Skeletal muscle tissue (tissue), 4 donors: ENCODE measurements around the gene EGFR. TPM values are rescaled to one million over a fixed set of nuclear protein-coding genes. Genes with fewer than 3 reads are reported as not detected.

Source experiments
- H3K27ac ChIP-seq: one replicate; pipeline ENCODE4 v1.7.0; 2013; ENCODE audit warnings: mild to moderate bottlenecking, low read depth, low read length, inconsistent platforms
- H3K27me3 ChIP-seq, 3 donors: one replicate each; pipeline ENCODE4 v1.7.0; 2013; ENCODE audit warnings: low read length in 3 of 3; ENCODE audit not compliant: control insufficient read depth in 3 of 3, insufficient read depth in 3 of 3
- H3K36me3 ChIP-seq, 3 donors: one replicate each; pipeline ENCODE4 v1.7.0; 2013; ENCODE audit warnings: low read length in 3 of 3; ENCODE audit not compliant: control insufficient read depth in 3 of 3, insufficient read depth in 3 of 3
- H3K4me1 ChIP-seq, 3 donors: one replicate each; pipeline ENCODE4 v1.7.0; 2013; ENCODE audit warnings: low read length in 3 of 3, mild to moderate bottlenecking in 3 of 3; ENCODE audit not compliant: control insufficient read depth in 3 of 3, insufficient read depth in 3 of 3
- H3K4me3 ChIP-seq, 3 donors: one replicate each; pipeline ENCODE4 v1.7.0; 2013; ENCODE audit warnings: low read length in 3 of 3
- H3K9ac ChIP-seq, 3 donors: one replicate each; pipeline ENCODE4 v1.7.0; 2013; ENCODE audit warnings: low read length in 3 of 3, mild to moderate bottlenecking in 3 of 3, moderate library complexity in 2 of 3, low read depth in 1 of 3
- H3K9me3 ChIP-seq, 3 donors: one replicate each; pipeline ENCODE4 v1.7.0; 2013; ENCODE audit warnings: low read length in 3 of 3; ENCODE audit not compliant: control insufficient read depth in 3 of 3
- total RNA-seq: library from RNA; depleted of rRNA; stranded (reverse); fragments of >200 nt; gene quantifications from one replicate; pipeline ENCODE4 v1.2.3, GENCODE V29; 2014
- donor health status: Osteomylitis.

EGFR gene
- total RNA-seq, 1 donor from 2014 or later, result 17.7 TPM

DNA sequence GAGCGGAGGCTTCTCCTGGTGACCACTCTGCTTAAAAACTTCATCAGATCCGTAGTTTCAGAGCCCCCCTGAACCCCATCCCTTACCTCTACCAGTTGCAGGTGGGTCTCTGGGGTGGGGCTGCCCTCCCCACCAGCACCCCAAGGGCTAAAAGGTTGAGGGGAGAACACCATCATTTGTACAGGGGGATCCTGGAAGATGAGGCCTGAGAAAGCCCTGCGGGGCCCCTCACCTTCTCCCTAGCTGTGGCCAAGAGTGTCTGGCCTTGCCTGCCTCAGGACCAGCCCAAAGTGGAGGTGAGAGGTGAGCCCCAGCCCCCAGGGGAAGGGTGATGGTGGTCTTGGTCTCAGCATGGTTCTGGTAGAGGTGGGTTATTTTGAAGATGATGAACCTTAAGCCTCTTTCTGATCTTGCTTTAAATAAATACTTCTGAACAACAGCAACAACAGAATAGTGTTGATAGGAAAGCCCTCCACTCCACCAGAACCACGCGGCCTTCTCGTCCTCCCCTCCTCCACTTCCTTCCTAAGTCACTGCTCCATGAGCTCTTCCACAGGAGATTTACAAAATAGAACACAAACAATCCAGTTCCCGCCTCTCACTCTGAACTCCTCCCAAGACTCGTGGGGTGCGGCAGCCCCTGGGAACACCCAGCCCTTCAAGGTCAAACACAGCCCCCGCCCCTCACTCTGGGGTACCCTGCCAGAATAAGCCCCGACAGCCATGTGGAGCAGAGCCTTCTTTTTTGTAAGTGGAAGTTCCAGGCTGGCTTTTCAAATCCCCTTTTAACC lies 169.1 kb downstream of the EGFR start:
- Histone ChIP-seq H3K9me3 (no peaks in the 10 kb centered on the region), H3K27me3 (no peaks in the 10 kb centered on the region), H3K27ac (peak overlapping the region; percentile 7), H3K4me3 (no peak overlapping the region), H3K4me1 (peaks cover 21 to 47% (median 25%) of the 10 kb centered on the region in 3 donors), H3K9ac (no peak overlapping the region), H3K36me3 (peaks cover 5 to 16% (median 7%) of the 10 kb centered on the region in 3 donors)

DNA sequence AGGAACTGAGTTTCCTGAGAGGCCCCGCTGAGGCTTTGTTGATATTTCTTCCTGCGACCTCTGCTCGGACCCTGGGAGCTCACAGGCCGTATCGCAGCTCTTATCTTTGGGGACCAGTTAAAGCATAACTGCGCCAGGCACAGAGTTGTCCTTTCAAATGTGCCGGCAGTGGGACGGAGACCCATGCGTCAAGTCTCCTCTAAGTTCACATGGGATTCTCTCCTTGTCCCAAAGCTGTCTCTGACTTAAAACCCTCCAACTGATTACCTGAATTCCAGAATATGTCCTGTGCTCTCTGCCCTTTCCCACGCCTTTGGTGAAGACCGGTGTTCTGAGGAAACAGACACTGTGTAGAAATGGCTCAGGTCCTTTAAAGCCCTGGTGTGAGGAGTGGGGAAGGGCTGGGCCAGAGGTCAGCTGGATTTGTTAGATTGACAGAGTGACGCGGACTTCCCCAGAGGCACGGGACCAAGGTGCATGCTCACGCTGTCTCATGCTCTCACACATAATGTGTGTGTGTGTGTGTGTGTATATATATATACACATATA lies 169.8 kb downstream of the EGFR start:
- Histone ChIP-seq H3K27me3 (no peaks in the 10 kb centered on the region), H3K27ac (no peak overlapping the region), H3K4me1 (peaks cover 21 to 47% (median 25%) of the 10 kb centered on the region in 3 donors)

DNA sequence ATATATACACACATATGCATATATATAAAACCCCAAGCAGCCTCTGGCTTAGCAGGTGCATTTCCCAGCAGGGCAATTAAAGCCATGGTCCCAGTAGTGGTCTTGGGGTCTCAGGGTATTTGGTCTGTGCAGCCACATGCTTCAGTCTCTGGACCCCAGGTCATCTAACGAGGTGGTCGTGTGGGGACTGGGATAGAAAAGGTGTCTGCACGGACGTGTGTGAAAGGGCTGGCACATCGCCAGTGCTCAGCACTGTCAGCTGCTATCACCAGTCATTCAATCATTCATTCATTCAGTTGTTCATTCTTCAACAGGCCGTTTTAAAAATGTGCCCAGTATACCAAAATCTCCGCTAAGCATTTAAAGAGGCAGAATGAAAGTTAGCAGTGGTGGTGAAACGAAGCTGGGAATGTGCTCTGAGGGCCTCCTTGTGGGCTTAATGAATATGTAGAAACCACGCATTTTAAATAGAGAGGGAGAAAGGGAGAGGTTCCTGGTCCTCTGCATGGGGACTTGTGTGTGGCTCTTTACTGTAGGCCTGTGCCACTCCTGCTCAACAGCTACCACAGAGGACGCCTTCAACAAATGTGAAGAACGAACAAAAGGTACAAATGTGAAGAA lies 170.4 kb downstream of the EGFR start:
- no peaks in the 10 kb centered on the region for H3K9me3 ChIP-seq
- no peak overlapping the region for H3K9ac ChIP-seq
- no peaks in the 10 kb centered on the region for H3K27me3 ChIP-seq
- peaks cover 7 to 12% (median 9%) of the 10 kb centered on the region in 3 donors for H3K36me3 ChIP-seq
- H3K4me3 ChIP-seq, result no peak overlapping the region
- H3K27ac ChIP-seq, result no peak overlapping the region
- H3K4me1 ChIP-seq, result peaks cover 21 to 41% (median 23%) of the 10 kb centered on the region in 3 donors

More for the DNA sequence above, 169.8 kb downstream of the EGFR start:
- Histone ChIP-seq H3K4me3 (no peak overlapping the region), H3K9ac (no peak overlapping the region), H3K36me3 (peaks cover 7 to 16% (median 9%) of the 10 kb centered on the region in 3 donors), H3K9me3 (no peaks in the 10 kb centered on the region)

DNA sequence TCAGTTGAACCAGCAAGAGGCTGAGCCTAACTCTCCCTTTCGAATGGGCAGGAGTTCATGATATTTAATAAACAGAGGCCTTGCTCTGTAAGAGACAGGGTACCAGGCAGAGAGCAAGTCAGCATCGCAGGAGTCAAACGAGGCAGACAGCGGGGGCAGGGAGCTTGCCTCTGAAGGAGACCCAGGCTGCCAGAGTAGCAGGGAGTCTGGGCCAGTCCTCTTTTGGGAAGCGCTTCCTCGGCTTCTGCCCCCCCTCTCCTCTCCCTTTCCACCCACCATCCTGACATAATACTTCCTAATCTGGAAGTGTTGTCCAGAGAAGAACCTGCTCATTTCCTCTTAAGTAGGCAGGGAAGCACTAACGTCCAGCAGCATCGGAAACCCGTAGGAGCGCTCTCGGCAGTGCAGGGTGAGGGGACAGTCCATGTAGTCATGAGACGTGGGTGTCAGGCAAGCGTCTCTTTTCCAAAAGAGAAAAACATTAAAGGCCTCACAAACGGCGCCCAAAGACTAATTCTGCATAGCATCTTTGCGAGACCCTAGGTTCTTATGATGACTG lies 171.1 kb downstream of the EGFR start:
- H3K4me1 ChIP-seq, result peaks cover 21 to 39% (median 22%) of the 10 kb centered on the region in 3 donors
- no peaks in the 10 kb centered on the region for H3K9me3 ChIP-seq
- peaks cover 9 to 12% (median 9%) of the 10 kb centered on the region in 3 donors for H3K36me3 ChIP-seq
- no peak overlapping the region for H3K9ac ChIP-seq
- H3K4me3 ChIP-seq, result no peak overlapping the region
- H3K27ac ChIP-seq, result no peak overlapping the region
- no peaks in the 10 kb centered on the region for H3K27me3 ChIP-seq

DNA sequence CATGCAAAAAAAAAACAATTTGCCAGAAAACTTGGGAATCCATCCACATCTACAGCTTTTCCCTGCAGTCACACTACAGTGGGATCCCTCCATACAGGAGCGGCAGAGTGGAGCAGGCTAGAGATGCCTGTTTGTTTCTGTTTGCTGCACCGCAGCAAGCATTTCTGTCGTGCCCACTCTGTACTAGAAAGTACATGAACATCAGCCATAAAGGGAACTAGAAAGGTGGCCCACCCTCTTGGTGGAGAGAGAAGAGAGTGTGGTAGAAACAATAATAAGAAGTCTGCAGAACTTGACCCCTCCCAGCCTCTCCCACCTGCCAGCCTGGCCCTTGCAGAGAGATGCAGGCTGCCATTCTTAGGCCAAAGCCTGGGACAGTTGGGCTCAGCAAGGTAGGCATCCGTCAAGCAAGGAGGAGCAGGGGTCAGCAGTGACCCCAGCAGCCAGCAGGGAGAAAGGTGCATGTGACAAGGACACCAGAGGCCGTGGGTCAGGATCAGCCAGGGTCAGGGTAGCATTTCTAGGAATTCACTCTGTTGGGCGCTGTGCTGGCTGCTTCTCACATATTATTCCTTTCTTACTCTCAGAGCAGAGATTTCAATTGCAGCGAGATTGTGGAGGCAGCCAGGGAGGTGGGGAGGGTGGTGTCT lies 171.8 kb downstream of the EGFR start:
- H3K27ac ChIP-seq, result no peak overlapping the region
- H3K36me3 ChIP-seq, result peaks cover 9 to 12% (median 9%) of the 10 kb centered on the region in 3 donors
- H3K4me1 ChIP-seq, result peaks cover 17 to 32% (median 18%) of the 10 kb centered on the region in 3 donors
- H3K9ac ChIP-seq, result no peak overlapping the region
- H3K9me3 ChIP-seq, result no peaks in the 10 kb centered on the region
- no peak overlapping the region for H3K4me3 ChIP-seq
- no peaks in the 10 kb centered on the region for H3K27me3 ChIP-seq

DNA sequence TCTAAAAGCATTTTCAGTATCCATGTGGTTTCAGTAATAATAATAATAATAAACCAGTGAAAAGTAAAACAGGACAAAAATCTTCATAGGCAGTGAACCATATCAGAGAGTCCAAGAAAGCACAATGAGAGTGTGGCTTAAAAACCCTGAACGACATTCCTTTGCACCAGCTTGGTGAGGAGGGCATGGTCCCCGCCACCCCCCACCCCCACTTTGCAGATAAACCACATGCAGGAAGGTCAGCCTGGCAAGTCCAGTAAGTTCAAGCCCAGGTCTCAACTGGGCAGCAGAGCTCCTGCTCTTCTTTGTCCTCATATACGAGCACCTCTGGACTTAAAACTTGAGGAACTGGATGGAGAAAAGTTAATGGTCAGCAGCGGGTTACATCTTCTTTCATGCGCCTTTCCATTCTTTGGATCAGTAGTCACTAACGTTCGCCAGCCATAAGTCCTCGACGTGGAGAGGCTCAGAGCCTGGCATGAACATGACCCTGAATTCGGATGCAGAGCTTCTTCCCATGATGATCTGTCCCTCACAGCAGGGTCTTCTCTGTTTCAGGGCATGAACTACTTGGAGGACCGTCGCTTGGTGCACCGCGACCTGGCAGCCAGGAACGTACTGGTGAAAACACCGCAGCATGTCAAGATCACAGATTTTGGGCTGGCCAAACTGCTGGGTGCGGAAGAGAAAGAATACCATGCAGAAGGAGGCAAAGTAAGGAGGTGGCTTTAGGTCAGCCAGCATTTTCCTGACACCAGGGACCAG lies 172.5 kb downstream of the EGFR start:
- Histone ChIP-seq H3K9me3 (no peaks in the 10 kb centered on the region), H3K27me3 (no peaks in the 10 kb centered on the region), H3K9ac (no peak overlapping the region), H3K36me3 (peaks cover 9 to 12% (median 9%) of the 10 kb centered on the region in 3 donors), H3K27ac (no peak overlapping the region), H3K4me3 (no peak overlapping the region), H3K4me1 (peaks cover 9 to 25% (median 12%) of the 10 kb centered on the region in 3 donors)

DNA sequence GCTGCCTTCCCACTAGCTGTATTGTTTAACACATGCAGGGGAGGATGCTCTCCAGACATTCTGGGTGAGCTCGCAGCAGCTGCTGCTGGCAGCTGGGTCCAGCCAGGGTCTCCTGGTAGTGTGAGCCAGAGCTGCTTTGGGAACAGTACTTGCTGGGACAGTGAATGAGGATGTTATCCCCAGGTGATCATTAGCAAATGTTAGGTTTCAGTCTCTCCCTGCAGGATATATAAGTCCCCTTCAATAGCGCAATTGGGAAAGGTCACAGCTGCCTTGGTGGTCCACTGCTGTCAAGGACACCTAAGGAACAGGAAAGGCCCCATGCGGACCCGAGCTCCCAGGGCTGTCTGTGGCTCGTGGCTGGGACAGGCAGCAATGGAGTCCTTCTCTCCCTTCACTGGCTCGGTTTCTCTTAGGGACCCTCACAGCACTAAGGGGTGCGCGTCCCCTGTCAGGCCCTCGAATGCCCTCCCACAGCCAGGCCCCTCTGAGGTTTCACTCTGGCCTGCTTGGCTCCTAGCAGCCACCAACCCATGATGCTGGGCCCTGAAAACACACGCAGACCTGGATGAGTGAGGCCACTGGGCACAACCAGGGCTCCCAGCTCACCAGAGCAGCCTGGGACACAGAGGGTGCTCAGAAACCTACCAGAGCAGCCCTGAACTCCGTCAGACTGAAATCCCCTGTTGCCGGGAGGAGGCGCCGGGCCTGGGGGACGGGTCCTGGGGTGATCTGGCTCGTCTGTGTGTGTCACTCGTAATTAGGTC lies 173.3 kb downstream of the EGFR start:
- Histone ChIP-seq H3K9ac (no peak overlapping the region), H3K36me3 (peaks cover 9% of the 10 kb centered on the region in 3 donors), H3K9me3 (no peaks in the 10 kb centered on the region), H3K27ac (no peak overlapping the region), H3K4me3 (no peak overlapping the region), H3K27me3 (no peaks in the 10 kb centered on the region), H3K4me1 (peaks cover 6 to 17% (median 12%) of the 10 kb centered on the region in 3 donors)

DNA sequence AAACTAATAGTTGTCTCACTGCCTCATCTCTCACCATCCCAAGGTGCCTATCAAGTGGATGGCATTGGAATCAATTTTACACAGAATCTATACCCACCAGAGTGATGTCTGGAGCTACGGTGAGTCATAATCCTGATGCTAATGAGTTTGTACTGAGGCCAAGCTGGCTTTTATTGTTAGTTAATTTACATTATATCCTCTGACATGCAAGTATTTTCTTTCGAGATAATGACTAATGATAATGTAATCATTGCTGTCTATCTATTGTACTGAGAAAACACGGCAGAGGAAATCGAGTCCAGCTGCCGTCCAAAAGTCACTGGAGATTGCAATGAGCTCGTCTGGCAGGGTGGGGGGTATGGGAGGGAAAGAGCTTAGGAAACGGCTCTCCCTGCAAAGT lies 173.9 kb downstream of the EGFR start:
- Histone ChIP-seq H3K27ac (no peak overlapping the region), H3K9me3 (no peaks in the 10 kb centered on the region), H3K9ac (no peak overlapping the region), H3K4me1 (peaks cover 1 to 12% (median 6%) of the 10 kb centered on the region in 3 donors), H3K36me3 (peaks cover 8 to 9% (median 9%) of the 10 kb centered on the region in 3 donors), H3K4me3 (no peak overlapping the region), H3K27me3 (no peaks in the 10 kb centered on the region)
